Loucy (cell line): ENCODE measurements around the gene ESCO1.

Experiments used
- H2AFZ ChIP-seq: fragments of 200-600 bp; sonication (generic); 2 replicates; pipeline ENCODE4 v1.6.0; 2016; ENCODE audit warnings: antibody characterized with exemption, mild to moderate bottlenecking, low read length, moderate library complexity
- H3F3A ChIP-seq: fragments of 200-600 bp; 2 replicates; pipeline ENCODE4 v1.6.0; 2016; ENCODE audit warnings: antibody characterized with exemption, low read depth, mild to moderate bottlenecking
- H3K27me3 ChIP-seq: fragments of 200-600 bp; sonication (generic); 2 replicates; pipeline ENCODE4 v1.6.1; 2014; ENCODE audit warnings: low read length, mild to moderate bottlenecking; ENCODE audit not compliant: insufficient read depth, poor library complexity, severe bottlenecking
- H3K36me3 ChIP-seq: fragments of 200-600 bp; sonication (generic); 2 replicates; pipeline ENCODE4 v1.6.1; 2016; ENCODE audit warnings: low read length; ENCODE audit not compliant: insufficient read depth
- H3K4me1 ChIP-seq: fragments of 200-600 bp; sonication (generic); 2 replicates; pipeline ENCODE4 v1.5.1; 2014; ENCODE audit warnings: low read length, mild to moderate bottlenecking; ENCODE audit not compliant: insufficient read depth, poor library complexity, severe bottlenecking
- H3K4me2 ChIP-seq: fragments of 200-600 bp; sonication (generic); 2 replicates; pipeline ENCODE4 v1.6.0; 2014; ENCODE audit warnings: antibody characterized with exemption, low read length, low read depth, mild to moderate bottlenecking; ENCODE audit not compliant: poor library complexity, severe bottlenecking
- H3K4me3 ChIP-seq: fragments of 200-600 bp; sonication (generic); 2 replicates; pipeline ENCODE4 v1.5.1; 2014; ENCODE audit warnings: low read length, mild to moderate bottlenecking, mixed read lengths; ENCODE audit not compliant: poor library complexity, severe bottlenecking
- H3K79me2 ChIP-seq: fragments of 200-600 bp; sonication (generic); 2 replicates; pipeline ENCODE4 v1.6.1; 2014; ENCODE audit warnings: low read length; ENCODE audit not compliant: insufficient read depth
- H3K9ac ChIP-seq: fragments of 200-600 bp; sonication (generic); 2 replicates; pipeline ENCODE4 v1.6.0; 2014; ENCODE audit warnings: mild to moderate bottlenecking, low read depth, low read length, moderate library complexity; ENCODE audit not compliant: poor library complexity, severe bottlenecking
- H3K9me2 ChIP-seq: fragments of 200-600 bp; sonication (generic); replicated peaks from 2 replicates; pipeline ENCODE4 v1.6.1; 2016; ENCODE audit warnings: low read depth, low read length, mixed read lengths
- H3K9me3 ChIP-seq: fragments of 200-600 bp; sonication (generic); 2 replicates; pipeline ENCODE4 v1.6.1; 2014; ENCODE audit warnings: mild to moderate bottlenecking, antibody characterized with exemption, low read length, low read depth; ENCODE audit not compliant: insufficient read depth
- H4K20me1 ChIP-seq: fragments of 200-600 bp; sonication (generic); 2 replicates; pipeline ENCODE4 v1.6.0; 2014; ENCODE audit warnings: antibody characterized with exemption, low read length, mild to moderate bottlenecking; ENCODE audit not compliant: insufficient read depth, poor library complexity, severe bottlenecking
- CTCF ChIP-seq: fragments of 200-600 bp; sonication (generic); conservative IDR thresholded peaks from 2 replicates; pipeline ENCODE4 v1.5.1; 2014; ENCODE audit warnings: mild to moderate bottlenecking, antibody characterized with exemption, low read length
- EZH2phosphoT487 ChIP-seq: fragments of 200-600 bp; IDR thresholded peaks from 2 replicates; pipeline ENCODE4 v1.6.1; 2018; ENCODE audit warnings: antibody characterized with exemption, mild to moderate bottlenecking, moderate library complexity, borderline replicate concordance

Gene ESCO1

GRCh38 chr18:21571772-21572171 lies 28.7 kb downstream of the ESCO1 start:
- Histone ChIP-seq H3K79me2 (0 out of 2 replicates have a peak, but pooled peaks cover 15% of the 10 kb centered on the region), H3K27me3 (no peaks in the 10 kb centered on the region), H3K9ac (no peak overlapping the region), H3K9me3 (no peaks in the 10 kb centered on the region), H4K20me1 (no peaks in the 10 kb centered on the region), H3F3A (no peaks in the 10 kb centered on the region), H3K36me3 (peaks cover 92% of the 10 kb centered on the region), H3K4me2 (no peak overlapping the region), H3K4me3 (no peak overlapping the region), H2AFZ (no peak overlapping the region), H3K9me2 (no peaks in the 10 kb centered on the region), H3K4me1 (no peaks in the 10 kb centered on the region)
- TF ChIP-seq EZH2phosphoT487 (no peak), CTCF (no peak)

GRCh38 chr18:21559195-21559594 lies 41.3 kb downstream of the ESCO1 start:
- H3K9ac ChIP-seq = no peak overlapping the region
- H3K4me1 ChIP-seq = no peaks in the 10 kb centered on the region
- no peak overlapping the region for H3K4me3 ChIP-seq
- H3K4me2 ChIP-seq = no peak overlapping the region
- H4K20me1 ChIP-seq = no peaks in the 10 kb centered on the region
- H3K9me2 ChIP-seq = no peaks in the 10 kb centered on the region
- H2AFZ ChIP-seq = no peak overlapping the region
- peaks cover 75% of the 10 kb centered on the region; the same call in 1 of the 2 replicates for H3K36me3 ChIP-seq
- no peak for TF ChIP-seq EZH2phosphoT487
- TF ChIP-seq CTCF = no peak
- no peaks in the 10 kb centered on the region; the same call in 1 of the 2 replicates for H3F3A ChIP-seq
- no peaks in the 10 kb centered on the region for H3K79me2 ChIP-seq
- H3K27me3 ChIP-seq = no peaks in the 10 kb centered on the region
- no peaks in the 10 kb centered on the region for H3K9me3 ChIP-seq

GRCh38 chr18:21557607-21558253 lies 42.8 kb downstream of the ESCO1 start:
- H3F3A ChIP-seq = no peaks in the 10 kb centered on the region; the same call in 1 of the 2 replicates
- no peak overlapping the region for H3K4me3 ChIP-seq
- no peaks in the 10 kb centered on the region for H4K20me1 ChIP-seq
- peaks cover 68% of the 10 kb centered on the region; the same call in 1 of the 2 replicates for H3K36me3 ChIP-seq
- H3K27me3 ChIP-seq = no peaks in the 10 kb centered on the region
- no peak overlapping the region for H3K9ac ChIP-seq
- H3K79me2 ChIP-seq = peaks cover 2% of the 10 kb centered on the region; the same call in 1 of the 2 replicates
- H3K4me1 ChIP-seq = no peaks in the 10 kb centered on the region
- H2AFZ ChIP-seq = no peak overlapping the region
- TF ChIP-seq EZH2phosphoT487 (no peak), CTCF (no peak)
- no peak overlapping the region for H3K4me2 ChIP-seq
- H3K9me3 ChIP-seq = no peaks in the 10 kb centered on the region
- H3K9me2 ChIP-seq = no peaks in the 10 kb centered on the region
